Neural progenitor cell (in vitro differentiated cells): ENCODE results near the gene ATP10D.

Experiments used
- CTCF ChIP-seq: fragments of 200-600 bp; sonication (generic); IDR thresholded peaks from 2 replicates; pipeline ENCODE4 v1.5.1; 2017; ENCODE audit warnings: antibody characterized with exemption, mild to moderate bottlenecking
- EZH2 ChIP-seq: fragments of 200-600 bp; sonication (generic); IDR thresholded peaks from 2 replicates; pipeline ENCODE4 v1.6.1; 2017; ENCODE audit warnings: antibody characterized with exemption, mild to moderate bottlenecking, moderate library complexity
- EZH2phosphoT487 ChIP-seq: fragments of 200-600 bp; sonication (generic); IDR thresholded peaks from 2 replicates; pipeline ENCODE4 v1.6.1; 2017; ENCODE audit warnings: antibody characterized with exemption

DNA sequence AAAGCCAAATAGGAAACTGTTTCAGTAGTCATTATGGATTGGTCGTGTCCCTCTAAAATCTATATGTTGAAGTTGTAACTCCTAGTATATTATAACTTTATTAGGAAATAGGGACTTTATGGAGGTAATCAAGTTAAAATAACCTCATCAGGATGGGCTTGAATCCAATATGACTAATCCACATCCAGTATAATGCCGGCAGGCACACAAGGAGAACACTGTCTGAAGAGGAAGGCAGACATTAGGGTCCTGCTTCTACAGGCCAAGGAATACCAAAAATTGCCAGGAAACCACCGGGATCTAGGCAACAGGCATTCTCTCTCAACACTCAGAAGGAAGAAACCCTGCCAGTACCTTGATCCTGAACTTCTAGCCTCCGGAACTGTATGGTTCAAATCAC lies 130.3 kb downstream of the ATP10D start:
- TF ChIP-seq CTCF = no peak
- no peak for TF ChIP-seq EZH2
- no peak for TF ChIP-seq EZH2phosphoT487
